ENCODE results near the gene ZBED4.

The ZBED4 gene

GRCh38 chr22:49885281-49885680 lies 31.6 kb downstream of the ZBED4 start:
- no peak for DNase-seq (ENCODE audit: low spot score)
- in situ Hi-C loops (cut with MboI; ENCODE audit: low sequenced_read_pairs, unreplicated experiment) = no loop called here
- no peak for TF ChIP-seq CTCF (IDR thresholded peaks at IDR 0.05; ENCODE audit: borderline replicate concordance, control extremely low read depth, extremely low read depth, insufficient read depth, missing control alignments)

DNA sequence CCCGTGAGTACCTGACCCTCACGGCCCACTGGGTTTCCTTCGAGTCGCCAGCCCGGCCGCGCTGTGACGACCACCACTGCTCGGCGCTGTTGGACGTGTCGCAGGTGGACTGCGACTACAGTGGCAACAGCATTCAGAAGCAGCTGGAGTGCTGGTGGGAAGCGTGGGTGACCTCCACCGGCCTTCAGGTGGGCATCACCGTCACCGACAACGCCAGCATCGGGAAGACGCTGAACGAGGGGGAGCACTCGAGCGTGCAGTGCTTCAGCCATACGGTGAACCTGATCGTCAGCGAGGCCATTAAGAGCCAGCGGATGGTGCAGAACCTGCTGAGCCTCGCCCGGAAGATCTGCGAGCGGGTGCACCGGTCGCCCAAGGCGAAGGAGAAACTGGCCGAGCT lies 32.2 kb downstream of the ZBED4 start:
- no peak for TF ChIP-seq CTCF (IDR thresholded peaks at IDR 0.05; ENCODE audit: borderline replicate concordance, control extremely low read depth, extremely low read depth, insufficient read depth, missing control alignments)
- in situ Hi-C loops (cut with MboI; ENCODE audit: low sequenced_read_pairs, unreplicated experiment) = no loop called here
- no peak for DNase-seq (ENCODE audit: low spot score)

DNA sequence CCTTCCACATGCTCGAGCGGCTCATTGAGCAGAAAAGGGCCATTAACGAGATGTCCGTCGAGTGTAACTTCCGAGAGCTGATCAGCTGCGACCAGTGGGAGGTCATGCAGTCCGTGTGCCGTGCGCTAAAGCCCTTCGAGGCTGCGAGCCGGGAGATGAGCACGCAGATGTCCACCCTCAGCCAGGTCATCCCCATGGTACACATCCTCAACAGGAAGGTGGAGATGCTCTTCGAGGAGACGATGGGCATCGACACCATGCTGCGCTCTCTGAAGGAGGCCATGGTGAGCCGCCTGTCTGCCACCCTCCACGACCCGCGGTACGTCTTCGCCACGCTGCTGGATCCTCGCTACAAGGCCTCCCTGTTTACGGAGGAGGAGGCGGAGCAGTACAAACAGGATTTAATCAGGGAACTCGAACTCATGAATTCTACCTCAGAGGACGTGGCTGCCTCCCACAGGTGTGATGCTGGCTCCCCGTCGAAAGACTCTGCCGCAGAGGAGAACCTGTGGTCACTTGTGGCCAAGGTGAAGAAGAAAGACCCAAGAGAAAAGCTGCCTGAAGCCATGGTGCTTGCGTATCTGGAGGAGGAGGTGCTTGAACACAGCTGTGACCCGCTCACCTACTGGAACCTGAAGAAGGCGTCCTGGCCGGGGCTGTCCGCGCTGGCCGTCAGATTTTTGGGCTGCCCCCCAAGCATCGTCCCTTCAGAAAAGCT lies 32.9 kb downstream of the ZBED4 start:
- DNase-seq (ENCODE audit: low spot score) = no peak
- no peak for TF ChIP-seq CTCF (IDR thresholded peaks at IDR 0.05; ENCODE audit: borderline replicate concordance, control extremely low read depth, extremely low read depth, insufficient read depth, missing control alignments)
- in situ Hi-C loops (cut with MboI; ENCODE audit: low sequenced_read_pairs, unreplicated experiment) = no loop called here

DNA sequence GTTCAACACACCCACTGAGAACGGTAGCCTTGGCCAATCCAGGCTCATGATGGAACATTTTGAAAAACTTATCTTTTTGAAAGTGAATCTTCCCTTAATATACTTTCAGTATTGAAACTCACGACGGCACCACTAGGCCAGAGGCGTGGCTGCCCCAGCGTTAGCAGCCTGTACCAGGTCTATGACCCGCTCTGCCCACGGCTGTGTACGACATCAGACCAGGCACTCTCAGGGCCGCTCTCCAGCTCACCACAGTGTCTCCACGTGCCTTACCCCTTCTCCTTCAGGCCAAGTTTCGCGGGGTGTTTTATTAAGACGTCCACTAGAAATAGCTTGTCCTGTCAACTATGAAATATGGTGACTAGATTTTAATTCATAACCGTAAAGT lies 33.4 kb downstream of the ZBED4 start:
- TF ChIP-seq CTCF (IDR thresholded peaks at IDR 0.05; ENCODE audit: borderline replicate concordance, control extremely low read depth, extremely low read depth, insufficient read depth, missing control alignments) = no peak
- in situ Hi-C loops (cut with MboI; ENCODE audit: low sequenced_read_pairs, unreplicated experiment) = no loop called here
- no peak for DNase-seq (ENCODE audit: low spot score)

GRCh38 chr22:49887702-49888101 lies 34.1 kb downstream of the ZBED4 start:
- DNase-seq (ENCODE audit: low spot score) = no peak
- in situ Hi-C loops (cut with MboI; ENCODE audit: low sequenced_read_pairs, unreplicated experiment) = no loop called here
- TF ChIP-seq CTCF (IDR thresholded peaks at IDR 0.05; ENCODE audit: borderline replicate concordance, control extremely low read depth, extremely low read depth, insufficient read depth, missing control alignments) = no peak

- no peak for DNase-seq (ENCODE audit: low spot score)
- in situ Hi-C loops (cut with MboI; ENCODE audit: low sequenced_read_pairs, unreplicated experiment) = no loop called here
- TF ChIP-seq CTCF (IDR thresholded peaks at IDR 0.05; ENCODE audit: borderline replicate concordance, control extremely low read depth, extremely low read depth, insufficient read depth, missing control alignments) = no peak
Measured at GRCh38 chr22:49889071-49889470, 35.4 kb downstream of the ZBED4 start.
